ENCODE data around the gene EPHB6. TPM values are rescaled to one million over a fixed set of nuclear protein-coding genes. Genes with fewer than 3 reads are reported as not detected.

The EPHB6 gene
- total RNA-seq, 2 experiments from 2014 or later: 7.0 TPM

DNA sequence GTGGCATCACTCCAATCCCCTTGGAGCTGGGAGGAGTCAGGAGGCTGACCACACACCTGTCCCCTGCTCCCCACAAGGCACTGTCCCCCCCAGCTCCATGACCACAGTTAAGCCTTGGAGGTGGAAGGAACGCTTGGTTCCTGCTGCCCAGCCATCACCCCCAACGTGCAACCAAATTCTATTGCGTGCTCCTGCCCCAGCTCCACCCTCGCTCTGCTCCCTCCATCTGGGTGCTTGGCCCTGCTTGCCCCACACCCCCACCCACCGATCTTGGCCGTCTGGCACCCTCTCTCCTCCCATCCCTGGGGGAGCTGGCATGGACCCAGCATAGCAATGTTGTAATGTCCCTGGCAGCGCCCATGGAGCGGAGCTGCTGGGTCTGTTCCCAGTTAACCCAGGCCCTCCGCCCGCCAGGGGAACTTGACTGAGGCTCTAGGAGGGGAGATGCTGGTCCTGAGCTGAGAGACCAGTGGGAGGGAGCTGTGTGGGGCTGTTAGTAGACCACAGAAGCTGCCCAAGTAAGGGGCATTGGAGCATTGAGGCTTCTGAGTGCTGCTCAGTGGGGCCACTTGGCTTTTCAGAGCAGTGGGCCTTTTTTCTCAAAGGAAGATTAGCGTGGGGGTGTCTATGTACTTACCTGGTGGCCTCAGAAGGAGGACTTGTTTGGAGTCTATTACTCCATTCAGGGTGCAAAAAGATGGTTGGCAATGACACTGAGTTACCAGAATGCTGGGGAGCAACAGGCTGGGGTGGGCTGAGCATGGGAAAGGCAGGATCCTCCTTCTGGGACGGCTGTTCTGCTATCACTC, 1.1 kb downstream of the EPHB6 start:
- Mint-ChIP-seq H3K4me1 (ENCODE audit: low read depth) (peaks cover 3% of the 10 kb centered on the region), H3K9me3 (ENCODE audit: insufficient read depth) (no peaks in the 10 kb centered on the region), H3K4me3 (peak overlapping the region; percentile 73), H3K27me3 (ENCODE audit: low read depth) (peaks cover 26% of the 10 kb centered on the region), H3K36me3 (ENCODE audit: low read depth) (no peaks in the 10 kb centered on the region), H3K27ac (no peak overlapping the region)
- no peak for DNase-seq
- ChIA-PET CTCF (interaction anchor here (1.3 to 3.2 kb wide), 6 partner anchors 17 to 552 kb away, joined by 5 to 32 read pairs (median 8); no protein-coding TSS in a partner anchor), POLR2A (interaction anchor here (1.8 kb wide), 1 partner anchor 9 kb away, joined by 6 read pairs; no protein-coding TSS in a partner anchor)
- ATAC-seq: no peak

DNA sequence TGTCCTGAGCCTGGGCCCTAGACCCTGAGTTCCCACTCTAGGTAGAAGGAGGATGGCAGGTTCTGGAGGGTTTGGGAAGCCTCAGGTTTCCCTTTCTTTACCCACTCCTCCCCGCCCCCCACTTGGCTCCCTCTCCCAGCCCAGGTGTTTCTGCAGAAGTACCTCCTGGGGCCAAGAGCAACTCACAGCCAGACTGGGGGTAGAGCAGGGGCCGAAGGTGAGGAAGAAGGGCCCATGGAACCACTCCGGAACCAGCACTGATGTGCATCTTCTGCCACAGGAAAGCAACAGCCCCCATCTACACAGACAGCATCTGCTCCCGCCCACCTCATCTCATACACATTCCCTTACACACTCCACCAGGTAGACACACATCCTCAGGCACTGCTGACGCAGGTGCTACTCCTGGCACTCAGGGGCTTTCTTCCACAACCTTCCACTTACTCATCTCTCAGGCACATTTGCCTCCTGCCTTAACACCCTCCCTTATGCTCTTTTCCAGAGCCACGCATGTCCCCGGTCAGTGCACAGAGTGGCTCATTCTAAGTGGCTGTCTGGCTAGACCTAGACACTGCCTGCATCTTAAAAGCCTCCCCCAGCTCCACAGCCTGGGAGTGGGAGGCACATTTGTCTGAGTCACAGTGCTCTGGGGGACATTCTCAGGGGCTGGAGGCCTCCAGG, 1.8 kb downstream of the EPHB6 start:
- Mint-ChIP-seq H3K9me3 (ENCODE audit: insufficient read depth) (no peaks in the 10 kb centered on the region), H3K4me3 (no peak overlapping the region), H3K27ac (no peak overlapping the region), H3K27me3 (ENCODE audit: low read depth) (peaks cover 21% of the 10 kb centered on the region), H3K36me3 (ENCODE audit: low read depth) (no peaks in the 10 kb centered on the region), H3K4me1 (ENCODE audit: low read depth) (peaks cover 3% of the 10 kb centered on the region)
- DNase-seq (no peak), ATAC-seq (no peak)
- ChIA-PET CTCF (interaction anchor here (3.2 kb wide), 1 partner anchor 146 kb away, joined by 32 read pairs; no protein-coding TSS in a partner anchor), POLR2A (no interaction called here)

- H3K36me3 Mint-ChIP-seq (ENCODE audit: low read depth): no peaks in the 10 kb centered on the region
- no peak for DNase-seq
- peaks cover 17% of the 10 kb centered on the region for H3K27me3 Mint-ChIP-seq (ENCODE audit: low read depth)
- no peaks in the 10 kb centered on the region for H3K9me3 Mint-ChIP-seq (ENCODE audit: insufficient read depth)
- CTCF ChIA-PET: interaction anchor here (0.7 to 1.7 kb wide), 4 partner anchors 23 to 358 kb away, joined by 3 to 7 read pairs (median 4); no protein-coding TSS in a partner anchor
- ATAC-seq: no peak
- POLR2A ChIA-PET: no interaction called here
- H3K27ac Mint-ChIP-seq: no peak overlapping the region
- H3K4me1 Mint-ChIP-seq (ENCODE audit: low read depth): peaks cover 3% of the 10 kb centered on the region
- H3K4me3 Mint-ChIP-seq: no peak overlapping the region
Observed at GRCh38 chr7:142857625-142858024, 2.7 kb downstream of the EPHB6 start.

DNA sequence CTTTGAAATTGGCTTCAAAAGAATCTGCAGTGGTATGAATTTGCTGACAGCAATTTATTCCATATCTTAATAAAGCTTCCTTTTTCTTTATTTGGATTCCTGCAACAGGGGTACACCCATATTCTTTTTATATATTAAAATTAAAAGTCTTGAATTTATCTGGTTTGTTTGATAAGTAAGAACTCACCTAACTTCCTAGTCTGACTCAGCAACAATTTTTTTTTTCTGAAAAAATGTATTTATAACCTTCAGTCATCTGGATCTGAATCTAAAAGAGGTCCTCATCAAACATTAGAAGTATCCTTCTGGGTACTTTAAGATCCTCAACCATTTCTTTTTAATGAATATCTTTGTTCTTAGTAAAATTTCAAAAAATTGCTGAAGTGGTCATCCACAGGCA, 4.5 kb downstream of the EPHB6 start:
- H3K4me3 Mint-ChIP-seq: no peak overlapping the region
- peaks cover 17% of the 10 kb centered on the region for H3K27me3 Mint-ChIP-seq (ENCODE audit: low read depth)
- ATAC-seq: no peak
- no peaks in the 10 kb centered on the region for H3K9me3 Mint-ChIP-seq (ENCODE audit: insufficient read depth)
- ChIA-PET CTCF (interaction anchor here (0.7 to 3.7 kb wide), 3 partner anchors 14 to 56 kb away, joined by 3 to 23 read pairs (median 7); no protein-coding TSS in a partner anchor), POLR2A (no interaction called here)
- no peak for DNase-seq
- H3K36me3 Mint-ChIP-seq (ENCODE audit: low read depth): no peaks in the 10 kb centered on the region
- no peaks in the 10 kb centered on the region for H3K4me1 Mint-ChIP-seq (ENCODE audit: low read depth)
- no peak overlapping the region for H3K27ac Mint-ChIP-seq

DNA sequence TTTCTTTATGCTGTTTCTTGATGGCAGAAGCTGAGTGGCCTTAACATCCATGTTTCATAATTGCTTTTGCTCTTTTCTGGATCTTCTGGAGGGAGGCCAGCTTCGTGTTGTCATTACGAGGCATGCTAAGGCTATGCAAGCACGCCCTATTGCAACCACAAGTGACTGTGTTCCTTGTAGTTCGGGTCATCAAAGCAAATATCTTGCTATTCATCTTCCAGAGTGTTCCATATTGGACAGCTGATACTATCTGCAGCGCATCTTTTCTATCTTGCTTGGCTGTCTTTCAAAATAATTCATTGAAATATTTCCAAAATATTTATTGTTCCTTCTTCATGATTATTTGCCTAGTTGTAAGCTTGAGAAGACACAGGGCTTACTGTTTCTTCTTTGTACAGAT, 5.0 kb downstream of the EPHB6 start:
- H3K4me1 Mint-ChIP-seq (ENCODE audit: low read depth): no peaks in the 10 kb centered on the region
- DNase-seq (peak; percentile 12), ATAC-seq (no peak)
- H3K36me3 Mint-ChIP-seq (ENCODE audit: low read depth): no peaks in the 10 kb centered on the region
- ChIA-PET CTCF (interaction anchor here (0.7 to 3.7 kb wide), 3 partner anchors 13 to 143 kb away, joined by 3 to 23 read pairs (median 3); no protein-coding TSS in a partner anchor), POLR2A (no interaction called here)
- no peak overlapping the region for H3K4me3 Mint-ChIP-seq
- H3K9me3 Mint-ChIP-seq (ENCODE audit: insufficient read depth): no peaks in the 10 kb centered on the region
- no peak overlapping the region for H3K27ac Mint-ChIP-seq
- H3K27me3 Mint-ChIP-seq (ENCODE audit: low read depth): peaks cover 17% of the 10 kb centered on the region

DNA sequence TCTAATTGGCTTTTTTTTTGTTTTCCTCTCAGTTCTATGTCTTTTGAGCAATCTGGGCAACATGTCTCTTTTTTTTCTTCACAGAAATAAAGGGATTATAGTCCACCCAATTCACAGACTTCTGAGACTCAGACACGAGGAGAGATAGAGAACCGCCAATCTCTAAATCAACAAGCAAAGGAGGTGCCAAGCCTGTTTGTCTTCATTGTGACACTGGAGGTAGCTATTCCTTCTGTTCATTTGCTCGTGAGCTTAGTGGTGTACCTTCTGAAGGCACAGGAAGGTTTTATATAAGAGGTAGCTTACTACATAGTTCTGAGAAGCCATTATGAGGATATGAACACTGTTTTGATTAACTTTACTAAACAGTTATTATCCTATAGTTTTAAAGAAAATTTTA, 6.1 kb downstream of the EPHB6 start:
- peaks cover 13% of the 10 kb centered on the region for H3K27me3 Mint-ChIP-seq (ENCODE audit: low read depth)
- peaks cover 3% of the 10 kb centered on the region for H3K4me1 Mint-ChIP-seq (ENCODE audit: low read depth)
- H3K4me3 Mint-ChIP-seq: no peak overlapping the region
- H3K36me3 Mint-ChIP-seq (ENCODE audit: low read depth): no peaks in the 10 kb centered on the region
- ATAC-seq (no peak), DNase-seq (peak; percentile 9)
- H3K9me3 Mint-ChIP-seq (ENCODE audit: insufficient read depth): no peaks in the 10 kb centered on the region
- H3K27ac Mint-ChIP-seq: no peak overlapping the region
- CTCF ChIA-PET: interaction anchor here (0.6 to 3.7 kb wide), 5 partner anchors 12 to 402 kb away, joined by 3 to 23 read pairs (median 3); no protein-coding TSS in a partner anchor
- POLR2A ChIA-PET: interaction anchor here (0.6 kb wide), 1 partner anchor 23 kb away, joined by 3 read pairs; no protein-coding TSS in a partner anchor

GRCh38 chr7:142862351-142862750, 7.5 kb downstream of the EPHB6 start:
- POLR2A ChIA-PET: interaction anchor here (0.7 kb wide), 1 partner anchor 37 kb away, joined by 3 read pairs; no protein-coding TSS in a partner anchor
- CTCF ChIA-PET: interaction anchor here (1.4 to 3.7 kb wide), 2 partner anchors 8 to 11 kb away, joined by 4 to 23 read pairs; no protein-coding TSS in a partner anchor

GRCh38 chr7:142862786-142863400, 8.0 kb downstream of the EPHB6 start:
- Mint-ChIP-seq H3K36me3 (ENCODE audit: low read depth) (no peaks in the 10 kb centered on the region), H3K4me1 (ENCODE audit: low read depth) (peaks cover 6% of the 10 kb centered on the region), H3K9me3 (ENCODE audit: insufficient read depth) (no peaks in the 10 kb centered on the region), H3K27me3 (ENCODE audit: low read depth) (peaks cover 9% of the 10 kb centered on the region), H3K4me3 (no peak overlapping the region), H3K27ac (no peak overlapping the region)
- POLR2A ChIA-PET: interaction anchor here (0.7 kb wide), 1 partner anchor 36 kb away, joined by 3 read pairs; no protein-coding TSS in a partner anchor
- peak; percentile 18 for DNase-seq
- no peak for ATAC-seq
- CTCF ChIA-PET: interaction anchor here (1.4 to 3.7 kb wide), 2 partner anchors 9 to 10 kb away, joined by 4 to 23 read pairs; no protein-coding TSS in a partner anchor

More at GRCh38 chr7:142862351-142862750, 7.5 kb downstream of the EPHB6 start:
- Mint-ChIP-seq H3K4me1 (ENCODE audit: low read depth) (peaks cover 6% of the 10 kb centered on the region), H3K36me3 (ENCODE audit: low read depth) (no peaks in the 10 kb centered on the region), H3K27me3 (ENCODE audit: low read depth) (peaks cover 9% of the 10 kb centered on the region), H3K4me3 (no peak overlapping the region), H3K27ac (no peak overlapping the region), H3K9me3 (ENCODE audit: insufficient read depth) (no peaks in the 10 kb centered on the region)
- DNase-seq: peak; percentile 18
- ATAC-seq: no peak

DNA sequence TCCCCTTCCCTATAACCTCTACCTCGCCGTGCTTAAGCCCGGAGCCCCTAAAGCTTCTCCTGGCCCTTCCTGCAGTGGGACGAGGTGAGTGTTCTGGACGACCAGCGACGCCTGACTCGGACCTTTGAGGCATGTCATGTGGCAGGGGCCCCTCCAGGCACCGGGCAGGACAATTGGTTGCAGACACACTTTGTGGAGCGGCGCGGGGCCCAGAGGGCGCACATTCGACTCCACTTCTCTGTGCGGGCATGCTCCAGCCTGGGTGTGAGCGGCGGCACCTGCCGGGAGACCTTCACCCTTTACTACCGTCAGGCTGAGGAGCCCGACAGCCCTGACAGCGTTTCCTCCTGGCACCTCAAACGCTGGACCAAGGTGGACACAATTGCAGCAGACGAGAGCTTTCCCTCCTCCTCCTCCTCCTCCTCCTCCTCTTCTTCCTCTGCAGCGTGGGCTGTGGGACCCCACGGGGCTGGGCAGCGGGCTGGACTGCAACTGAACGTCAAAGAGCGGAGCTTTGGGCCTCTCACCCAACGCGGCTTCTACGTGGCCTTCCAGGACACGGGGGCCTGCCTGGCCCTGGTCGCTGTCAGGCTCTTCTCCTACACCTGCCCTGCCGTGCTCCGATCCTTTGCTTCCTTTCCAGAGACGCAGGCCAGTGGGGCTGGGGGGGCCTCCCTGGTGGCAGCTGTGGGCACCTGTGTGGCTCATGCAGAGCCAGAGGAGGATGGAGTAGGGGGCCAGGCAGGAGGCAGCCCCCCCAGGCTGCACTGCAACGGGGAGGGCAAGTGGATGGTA, 9.2 kb downstream of the EPHB6 start:
- H3K27me3 Mint-ChIP-seq (ENCODE audit: low read depth): peaks cover 7% of the 10 kb centered on the region

GRCh38 chr7:142864980-142865747, 10.3 kb downstream of the EPHB6 start:
- ATAC-seq (no peak), DNase-seq (peak; percentile 14)
- no peak overlapping the region for H3K4me3 Mint-ChIP-seq
- CTCF ChIA-PET: interaction anchor here (1.1 to 1.9 kb wide), 4 partner anchors 7 to 889 kb away, joined by 3 to 6 read pairs (median 4); no protein-coding TSS in a partner anchor
- POLR2A ChIA-PET: interaction anchor here (2.1 kb wide), 1 partner anchor 10 kb away, joined by 6 read pairs; the partner anchor contains the start of gene EPHB6
- H3K27ac Mint-ChIP-seq: no peak overlapping the region
- peaks cover 3% of the 10 kb centered on the region for H3K27me3 Mint-ChIP-seq (ENCODE audit: low read depth)
- no peaks in the 10 kb centered on the region for H3K36me3 Mint-ChIP-seq (ENCODE audit: low read depth)
- H3K9me3 Mint-ChIP-seq (ENCODE audit: insufficient read depth): no peaks in the 10 kb centered on the region
- peaks cover 6% of the 10 kb centered on the region for H3K4me1 Mint-ChIP-seq (ENCODE audit: low read depth)

More for the DNA sequence above, 9.2 kb downstream of the EPHB6 start:
- Mint-ChIP-seq H3K27ac (no peak overlapping the region), H3K4me1 (ENCODE audit: low read depth) (peaks cover 6% of the 10 kb centered on the region), H3K4me3 (no peak overlapping the region), H3K9me3 (ENCODE audit: insufficient read depth) (no peaks in the 10 kb centered on the region), H3K36me3 (ENCODE audit: low read depth) (no peaks in the 10 kb centered on the region)
- ChIA-PET CTCF (interaction anchor here (1.1 to 1.2 kb wide), 2 partner anchors 8 to 888 kb away, joined by 3 read pairs; no protein-coding TSS in a partner anchor), POLR2A (interaction anchor here (2.1 kb wide), 1 partner anchor 9 kb away, joined by 6 read pairs; the partner anchor contains the start of gene EPHB6)
- DNase-seq (peak; percentile 18), ATAC-seq (no peak)
